COLO829 (cell line): ENCODE results near the gene RAB3D.
A peak's percentile ranks its signal among the peaks of the same experiment; 100 is the strongest.

Source experiments
- DNase-seq: peaks from one replicate; pipeline ENCODE4 v3.0.0; 2012; ENCODE audit warnings: low spot score

Gene RAB3D

GRCh38 chr19:11295180-11295579, 44.3 kb downstream of the RAB3D start:
- no peak for DNase-seq

- DNase-seq, result peak; percentile 81
Observed at GRCh38 chr19:11293433-11294389, 45.7 kb downstream of the RAB3D start.

- no peak for DNase-seq
Observed at GRCh38 chr19:11291991-11292390, 47.5 kb downstream of the RAB3D start.

- no peak for DNase-seq
Observed at GRCh38 chr19:11291415-11291814, 48.0 kb downstream of the RAB3D start.

GRCh38 chr19:11290256-11290655, 49.2 kb downstream of the RAB3D start:
- no peak for DNase-seq

- DNase-seq, result no peak
Observed at GRCh38 chr19:11288349-11288748, 51.1 kb downstream of the RAB3D start.

GRCh38 chr19:11286312-11286974, 53.0 kb downstream of the RAB3D start:
- DNase-seq, result peak; percentile 50

GRCh38 chr19:11284515-11284914, 54.9 kb downstream of the RAB3D start:
- DNase-seq, result no peak

GRCh38 chr19:11281356-11282049, 58.0 kb downstream of the RAB3D start:
- no peak for DNase-seq

- DNase-seq, result no peak
Observed at GRCh38 chr19:11279505-11280236, 59.8 kb downstream of the RAB3D start.

- no peak for DNase-seq
Observed at GRCh38 chr19:11278670-11279069, 60.8 kb downstream of the RAB3D start.

GRCh38 chr19:11274533-11275086, 64.8 kb downstream of the RAB3D start:
- no peak for DNase-seq

GRCh38 chr19:11273989-11274388, 65.5 kb downstream of the RAB3D start:
- no peak for DNase-seq

GRCh38 chr19:11273296-11273695, 66.2 kb downstream of the RAB3D start:
- no peak for DNase-seq
